GM19467 (cell line): ENCODE data around the gene SLC12A3.
A peak's percentile ranks its signal among the peaks of the same experiment; 100 is the strongest.

Source experiments
- ATAC-seq: cut with Tn5 transposase; IDR thresholded peaks from one replicate; pipeline ENCODE4 v1.9.1; 2021; ENCODE audit warnings: mild to moderate bottlenecking, moderate library complexity; ENCODE audit not compliant: unreplicated experiment

SLC12A3 gene

DNA sequence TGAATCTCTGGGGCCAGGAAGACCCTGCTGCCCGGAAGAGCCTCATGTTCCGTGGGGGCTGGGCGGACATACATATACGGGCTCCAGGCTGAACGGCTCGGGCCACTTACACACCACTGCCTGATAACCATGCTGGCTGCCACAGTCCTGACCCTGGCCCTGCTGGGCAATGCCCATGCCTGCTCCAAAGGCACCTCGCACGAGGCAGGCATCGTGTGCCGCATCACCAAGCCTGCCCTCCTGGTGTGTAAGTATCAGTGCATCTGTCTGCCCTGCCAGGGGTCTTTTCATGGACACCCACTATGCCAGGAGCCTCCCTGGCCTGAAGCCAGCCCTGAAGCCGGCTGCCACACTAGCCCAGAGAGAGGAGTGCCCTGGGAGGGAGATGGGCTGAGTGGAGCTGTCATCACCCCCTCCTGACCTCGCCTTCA, 96.9 kb downstream of the SLC12A3 start, which contains the start of gene CETP:
CETP (plus strand) TSS at position 100 of the 431 bp plus-strand sequence; CDS start at position 130, 30 bp downstream.
- no peak for ATAC-seq

DNA sequence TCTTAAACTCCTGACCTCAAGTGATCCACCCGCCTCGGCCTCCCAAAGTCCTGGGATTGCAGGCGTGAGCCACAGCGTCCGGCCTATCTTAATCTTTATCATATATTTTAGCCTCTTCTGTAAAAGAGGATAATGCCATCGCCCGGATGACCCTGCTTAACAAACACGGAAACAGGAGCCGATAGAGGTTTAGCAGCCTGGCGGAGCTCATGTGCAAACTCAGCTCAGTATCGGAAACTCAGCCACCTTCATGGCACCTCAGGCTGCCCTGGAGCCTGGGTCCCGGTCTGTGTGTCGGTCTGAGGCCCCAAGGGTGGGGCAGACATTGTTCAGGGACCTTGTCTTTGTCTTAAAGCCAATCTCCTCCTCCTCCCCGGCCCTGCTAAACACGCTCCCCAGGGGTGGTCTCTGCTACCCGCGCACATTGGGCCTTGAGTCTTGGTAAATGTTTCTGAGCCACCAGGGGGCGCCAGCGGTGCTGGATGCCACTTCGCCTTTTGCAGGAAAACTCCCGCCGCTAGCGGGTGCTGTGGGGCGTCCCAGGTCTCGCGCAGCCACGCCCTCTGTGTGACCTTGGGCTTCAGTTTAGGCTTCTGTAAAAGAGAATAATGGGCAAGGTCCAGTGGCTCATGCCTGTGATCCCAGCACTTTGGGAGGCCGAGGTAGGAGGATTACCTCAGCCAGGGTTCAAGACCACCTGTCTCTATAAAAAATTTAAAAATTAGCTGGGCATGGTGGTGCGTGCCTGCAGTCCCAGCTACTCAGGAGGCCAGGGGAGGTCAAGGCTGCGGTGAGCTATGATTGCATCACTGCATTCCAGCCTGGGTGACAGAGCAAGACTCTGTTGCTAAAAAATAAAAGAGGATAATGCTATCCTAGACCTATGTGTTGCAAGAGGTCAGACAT, 99.5 kb downstream of the SLC12A3 start:
- peak; percentile 75 for ATAC-seq
